HepG2 (cell line): ENCODE measurements around the gene ANKS1B. TPM values are rescaled to one million over a fixed set of nuclear protein-coding genes. Genes with fewer than 3 reads are reported as not detected.

Experiments
- FOXP4 ChIP-seq: sonication (generic); formaldehyde crosslinking; IDR thresholded peaks from 2 replicates; pipeline ENCODE4 v1.4.0; 2020; ENCODE audit warnings: missing genetic modification reagents
- FUBP1 ChIP-seq: sonication (generic); formaldehyde crosslinking; IDR thresholded peaks from 2 replicates; pipeline ENCODE4 v1.5.1; 2020; ENCODE audit warnings: missing genetic modification reagents, mild to moderate bottlenecking, borderline replicate concordance
- GPBP1L1 ChIP-seq: sonication (generic); formaldehyde crosslinking; IDR thresholded peaks from 2 replicates; pipeline ENCODE4 v1.5.0; 2020; ENCODE audit warnings: mild to moderate bottlenecking, missing genetic modification reagents
- HNF4G ChIP-seq, 2 experiments: sonication (generic) in 1 of 2; formaldehyde crosslinking in 1 of 2; IDR thresholded peaks; 2 replicates each; pipeline versions ENCODE4 v1.4.0 to v1.6.1; 2011 to 2020; ENCODE audit warnings: borderline replicate concordance in 2 of 2, low read depth in 2 of 2, mild to moderate bottlenecking in 2 of 2, low read length in 1 of 2, missing genetic modification reagents in 1 of 2, moderate library complexity in 1 of 2
- KMT2A ChIP-seq: sonication (generic); formaldehyde crosslinking; IDR thresholded peaks from 2 replicates; pipeline ENCODE4 v1.4.0; 2020; ENCODE audit warnings: missing genetic modification reagents
- NR2F2 ChIP-seq: IDR thresholded peaks from 2 replicates; pipeline ENCODE4 v1.6.1; 2012; ENCODE audit warnings: low read depth, inconsistent platforms, borderline replicate concordance
- SNRNP70 ChIP-seq: fragments of 200-400 bp; formaldehyde crosslinking; IDR thresholded peaks from 2 replicates; pipeline ENCODE4 v1.6.1; 2017; ENCODE audit warnings: mild to moderate bottlenecking, low read depth, low read length, moderate library complexity
- polyA plus RNA-seq, 8 experiments: library from polyadenylated mRNA; depleted of rRNA in 3 of 8; stranded (reverse) in 7 of 8; unstranded in 1 of 8; fragments of >200 nt; fragmentation: Illumina TruSeq in 4 of 8; extraction: Trizol in 4 of 8; gene quantifications; 2 replicates each; pipeline versions ENCODE4 v1.2.1 to v1.2.3, GENCODE V29; 2011 to 2016; ENCODE audit warnings: low read depth in 4 of 8, missing spikeins in 1 of 8, mixed read lengths in 1 of 8; ENCODE audit not compliant: insufficient read depth in 1 of 8
- total RNA-seq, 5 experiments: library from RNA; depleted of rRNA; stranded (reverse); fragments of >200 nt; fragmentation: Illumina TruSeq; extraction: Trizol; gene quantifications; 2 replicates each; pipeline ENCODE4 v1.2.3, GENCODE V29; 2016; ENCODE audit warnings: low read depth in 1 of 5

The ANKS1B gene
- total and polyA plus RNA-seq, 2 of the 13 experiments (the other 11 are each of a cell fraction or from before 2014, with no cell fraction given), result 0.15 TPM; not detected in 1

GRCh38 chr12:99981639-99982190 is 3.0 kb downstream of the ANKS1B start (continued):
- no peak for TF ChIP-seq FUBP1 (CRISPR knock-in tag)
- TF ChIP-seq GPBP1L1 (CRISPR knock-in tag), result no peak
- TF ChIP-seq FOXP4 (CRISPR knock-in tag), result no peak
- no peak for TF ChIP-seq KMT2A (CRISPR knock-in tag)
- no peak for TF ChIP-seq HNF4G (IDR thresholded peaks at IDR 0.05; ENCODE audit: borderline replicate concordance, low read depth, low read length)
- TF ChIP-seq HNF4G (CRISPR knock-in tag; IDR thresholded peaks at IDR 0.05; ENCODE audit: borderline replicate concordance, low read depth), result no peak
- TF ChIP-seq NR2F2, result no peak
- no peak for TF ChIP-seq SNRNP70
